ENCODE data around the gene NCK2.

NCK2 gene

DNA sequence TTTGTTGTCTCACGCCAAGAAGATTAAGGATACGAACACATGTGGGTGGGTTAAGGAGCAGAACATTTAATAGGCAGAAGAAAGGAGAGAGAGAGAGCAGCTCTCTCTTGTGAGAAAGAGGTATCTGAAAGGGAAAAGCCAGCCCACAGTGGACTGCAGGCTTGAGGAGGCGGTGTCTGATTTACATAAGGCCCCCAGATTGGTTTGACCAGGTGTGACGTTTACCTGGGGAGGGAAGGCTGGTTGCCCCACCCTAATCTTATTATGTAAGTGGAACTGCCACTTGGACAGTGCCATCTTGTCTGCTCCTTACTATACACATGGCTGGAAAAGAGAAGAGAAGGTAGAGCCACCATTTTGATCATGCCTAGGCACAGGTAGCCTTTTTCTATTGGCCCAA is 189.2 kb downstream of the NCK2 start:
- DNase-seq (no peak), ATAC-seq (replicated peaks) (no peak)
- Mint-ChIP-seq H3K27me3 (no peaks in the 10 kb centered on the region), H3K36me3 (ENCODE audit: insufficient read depth) (peaks cover 5% of the 10 kb centered on the region), H3K4me3 (no peak overlapping the region), H3K27ac (peak overlapping the region in 1 of 2 donors; percentile 9), H3K4me1 (ENCODE audit: low read depth in 2 of 2) (peaks cover 14 to 21% of the 10 kb centered on the region in 2 donors), H3K9me3 (no peaks in the 10 kb centered on the region)

GRCh38 chr2:105934467-105934866 is 189.8 kb downstream of the NCK2 start:
- peaks cover 10 to 16% of the 10 kb centered on the region in 2 donors for H3K4me1 Mint-ChIP-seq (ENCODE audit: low read depth in 2 of 2)
- peaks cover 5% of the 10 kb centered on the region for H3K36me3 Mint-ChIP-seq (ENCODE audit: insufficient read depth)
- H3K4me3 Mint-ChIP-seq = no peak overlapping the region
- DNase-seq (peak in 1 of 3 experiments; percentile 8), ATAC-seq (replicated peaks) (peak; percentile 57)
- H3K27me3 Mint-ChIP-seq = no peaks in the 10 kb centered on the region
- H3K27ac Mint-ChIP-seq = no peak overlapping the region
- H3K9me3 Mint-ChIP-seq = no peaks in the 10 kb centered on the region

DNA sequence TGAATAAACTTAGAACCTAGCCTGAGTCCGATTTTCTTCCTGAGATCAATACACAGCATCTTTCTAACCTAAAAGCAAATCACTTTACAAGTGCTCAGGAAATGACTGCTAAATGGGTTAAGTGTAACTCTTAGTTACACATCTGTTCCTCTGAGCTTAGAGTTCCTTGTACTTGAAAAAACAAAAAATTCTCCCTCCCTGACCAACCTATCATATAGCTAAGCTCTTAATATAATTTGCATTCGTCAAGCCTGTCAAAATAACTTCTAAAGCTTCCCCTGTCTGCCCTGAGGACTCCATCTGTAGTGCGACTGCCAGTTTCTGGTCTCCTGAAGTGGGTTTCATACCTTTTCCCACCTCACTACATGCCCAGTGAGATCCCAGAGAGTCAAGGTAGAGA is 190.4 kb downstream of the NCK2 start:
- H3K27ac Mint-ChIP-seq = no peak overlapping the region
- H3K36me3 Mint-ChIP-seq (ENCODE audit: insufficient read depth) = peaks cover 5% of the 10 kb centered on the region
- no peaks in the 10 kb centered on the region for H3K9me3 Mint-ChIP-seq
- no peaks in the 10 kb centered on the region for H3K27me3 Mint-ChIP-seq
- H3K4me3 Mint-ChIP-seq = no peak overlapping the region
- peaks cover 6 to 11% of the 10 kb centered on the region in 2 donors for H3K4me1 Mint-ChIP-seq (ENCODE audit: low read depth in 2 of 2)
- ATAC-seq (replicated peaks) (peak; percentile 72), DNase-seq (no peak)

- no peaks in the 10 kb centered on the region for H3K9me3 Mint-ChIP-seq
- ATAC-seq (replicated peaks) = no peak
- H3K4me3 Mint-ChIP-seq = no peak overlapping the region
- no peaks in the 10 kb centered on the region for H3K27me3 Mint-ChIP-seq
- peaks cover 4 to 5% of the 10 kb centered on the region in 2 donors for H3K4me1 Mint-ChIP-seq (ENCODE audit: low read depth in 2 of 2)
- H3K36me3 Mint-ChIP-seq (ENCODE audit: insufficient read depth) = no peaks in the 10 kb centered on the region
- DNase-seq = no peak
- H3K27ac Mint-ChIP-seq = no peak overlapping the region
These were observed 192.2 kb downstream of the NCK2 start for GRCh38 chr2:105936954-105937353.

- peaks cover 2 to 3% of the 10 kb centered on the region in 2 donors for H3K4me1 Mint-ChIP-seq (ENCODE audit: low read depth in 2 of 2)
- DNase-seq = no peak
- no peak overlapping the region for H3K27ac Mint-ChIP-seq
- no peaks in the 10 kb centered on the region for H3K27me3 Mint-ChIP-seq
- no peaks in the 10 kb centered on the region for H3K36me3 Mint-ChIP-seq (ENCODE audit: insufficient read depth)
- no peak overlapping the region for H3K4me3 Mint-ChIP-seq
- no peak for ATAC-seq (replicated peaks)
- no peaks in the 10 kb centered on the region for H3K9me3 Mint-ChIP-seq
These were observed 192.9 kb downstream of the NCK2 start for GRCh38 chr2:105937498-105938097.

Measured in effector memory CD8-positive, alpha-beta T cell (primary cell).